HG02840 (cell line): ENCODE results near the gene NAB1.
"Not testable (repeated sequence)": the region's sequence is repeated elsewhere in the genome, so short reads cannot be mapped to it uniquely, and the experiment has no call there.

Source experiments
- ATAC-seq: cut with Tn5 transposase; IDR thresholded peaks from one replicate; pipeline ENCODE4 v1.9.1; 2021; ENCODE audit warnings: mild to moderate bottlenecking, moderate library complexity, moderate number of reproducible peaks; ENCODE audit not compliant: unreplicated experiment, low FRiP score

Gene NAB1

GRCh38 chr2:190707726-190708125, 58.8 kb downstream of the NAB1 start:
- no peak for ATAC-seq

- ATAC-seq: not testable (repeated sequence)
Measured at GRCh38 chr2:190708650-190709049, 59.8 kb downstream of the NAB1 start.

GRCh38 chr2:190711069-190711468, 62.2 kb downstream of the NAB1 start:
- no peak for ATAC-seq

- no peak for ATAC-seq
Measured at GRCh38 chr2:190713471-190713870, 64.6 kb downstream of the NAB1 start.

- ATAC-seq: no peak
Measured at GRCh38 chr2:190714958-190715357, 66.1 kb downstream of the NAB1 start.

GRCh38 chr2:190716176-190716807, 67.4 kb downstream of the NAB1 start:
- no peak for ATAC-seq

GRCh38 chr2:190717306-190717705, 68.4 kb downstream of the NAB1 start:
- ATAC-seq: no peak

GRCh38 chr2:190717764-190718651, 69.1 kb downstream of the NAB1 start:
- ATAC-seq: no peak

GRCh38 chr2:190718652-190719526, 70.0 kb downstream of the NAB1 start:
- ATAC-seq: peak; percentile 66

GRCh38 chr2:190720276-190720675, 71.4 kb downstream of the NAB1 start:
- ATAC-seq: no peak

- no peak for ATAC-seq
Measured at GRCh38 chr2:190720691-190721090, 71.8 kb downstream of the NAB1 start.

GRCh38 chr2:190722061-190722759, 73.3 kb downstream of the NAB1 start:
- ATAC-seq: peak; percentile 69

- no peak for ATAC-seq
Measured at GRCh38 chr2:190722835-190723234, 74.0 kb downstream of the NAB1 start.

GRCh38 chr2:190723397-190724090, 74.7 kb downstream of the NAB1 start:
- ATAC-seq: no peak

- ATAC-seq: no peak
Measured at GRCh38 chr2:190726255-190726654, 77.4 kb downstream of the NAB1 start.

GRCh38 chr2:190736355-190736754, 87.5 kb downstream of the NAB1 start:
- ATAC-seq: no peak

GRCh38 chr2:190740449-190740848, 91.6 kb downstream of the NAB1 start:
- no peak for ATAC-seq
